Naive B cell (primary cell): ENCODE data around the gene ANKRD10. TPM values are rescaled to one million over a fixed set of nuclear protein-coding genes. Genes with fewer than 3 reads are reported as not detected.

Source experiments
- ATAC-seq, 2 donors: fragments of 150-1000 bp; cut with Tn5 transposase; 2 replicates each; pipeline ENCODE4 v1.10.0; 2021; ENCODE audit warnings: low read depth in 2 of 2, mild to moderate bottlenecking in 2 of 2, moderate library complexity in 2 of 2
- DNase-seq: peaks from one replicate; pipeline ENCODE4 v3.0.0; 2022
- H3K27ac Mint-ChIP-seq, 6 donors: one replicate each; pipeline ENCODE4 v1.8.0; 2020 to 2022; ENCODE audit warnings: mild to moderate bottlenecking in 6 of 6, mixed read lengths in 6 of 6, moderate library complexity in 5 of 6, inconsistent platforms in 2 of 6
- H3K27me3 Mint-ChIP-seq, 3 donors: one replicate each; pipeline ENCODE4 v1.8.0; 2021 to 2022; ENCODE audit warnings: mixed read lengths in 3 of 3, mild to moderate bottlenecking in 1 of 3
- H3K36me3 Mint-ChIP-seq, 2 donors: one replicate each; pipeline ENCODE4 v1.8.0; 2020 to 2022; ENCODE audit warnings: mixed read lengths in 2 of 2, inconsistent platforms in 1 of 2, mild to moderate bottlenecking in 1 of 2
- H3K4me1 Mint-ChIP-seq, 3 donors: one replicate each; pipeline ENCODE4 v1.8.0; 2020 to 2022; ENCODE audit warnings: mixed read lengths in 3 of 3, inconsistent platforms in 1 of 3, mild to moderate bottlenecking in 1 of 3, moderate library complexity in 1 of 3
- H3K4me3 Mint-ChIP-seq, 8 donors: one replicate each; pipeline ENCODE4 v1.8.0; 2020 to 2022; ENCODE audit warnings: mild to moderate bottlenecking in 8 of 8, mixed read lengths in 8 of 8, moderate library complexity in 8 of 8, inconsistent platforms in 2 of 8
- H3K9me3 Mint-ChIP-seq, 7 donors: one replicate each; pipeline ENCODE4 v1.8.0; 2020 to 2022; ENCODE audit warnings: mixed read lengths in 7 of 7, mild to moderate bottlenecking in 5 of 7, inconsistent platforms in 2 of 7, moderate library complexity in 1 of 7
- polyA plus RNA-seq, 6 donors: library from polyadenylated mRNA; unstranded; fragments of 300-500 nt; fragmentation: Illumina TruSeq; gene quantifications; one replicate each; pipeline ENCODE4 v1.2.3, GENCODE V29; 2021; ENCODE audit warnings: low read depth in 6 of 6

The ANKRD10 gene
- polyA plus RNA-seq, 6 donors from 2014 or later, result 85.0 to 127 (median 111) TPM

DNA sequence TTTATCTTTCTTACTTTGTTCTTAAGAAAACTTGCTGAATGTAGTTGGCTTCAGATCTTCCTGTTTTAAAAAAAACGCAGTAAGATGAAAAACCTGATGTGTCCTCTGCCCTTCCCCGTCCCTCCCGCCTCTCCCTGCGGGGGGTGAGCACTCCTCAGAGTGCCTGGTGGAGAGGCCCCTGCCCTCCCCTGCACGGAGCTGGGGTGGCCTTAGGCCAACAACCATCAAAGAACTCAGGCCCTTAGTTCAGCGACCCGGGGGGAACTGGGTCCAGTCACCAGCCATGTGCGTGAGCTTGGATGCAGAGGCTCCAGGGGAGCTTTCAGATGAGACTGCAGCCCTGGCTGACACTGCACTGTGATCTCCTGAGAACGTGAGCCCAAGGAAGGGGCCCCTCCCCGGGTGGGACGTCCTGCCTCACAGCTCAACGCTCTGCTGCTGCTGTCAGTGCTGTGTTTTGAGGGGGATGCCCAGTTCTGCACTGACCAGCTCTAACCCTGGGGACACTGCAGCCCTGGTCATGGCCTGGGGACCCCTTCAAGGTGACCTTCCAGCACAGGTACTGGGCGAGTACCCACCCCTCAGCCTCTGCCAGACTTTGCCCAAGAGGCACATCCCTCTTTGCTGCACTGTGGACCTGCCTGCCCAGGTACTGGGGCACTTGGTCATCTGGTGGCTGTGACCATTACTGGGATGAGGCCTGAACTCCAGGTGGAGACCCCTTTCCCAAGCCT lies 42.7 kb downstream of the ANKRD10 start:
- Mint-ChIP-seq H3K27me3 (peaks cover 26 to 49% (median 39%) of the 10 kb centered on the region in 3 donors), H3K4me1 (peaks cover 0 to 13% (median 8%) of the 10 kb centered on the region in 3 donors), H3K4me3 (no peak overlapping the region), H3K27ac (no peak overlapping the region), H3K9me3 (peaks cover 0 to 2% (median 0%) of the 10 kb centered on the region in 7 donors), H3K36me3 (no peaks in the 10 kb centered on the region)
- DNase-seq (no peak), ATAC-seq (no peak)

DNA sequence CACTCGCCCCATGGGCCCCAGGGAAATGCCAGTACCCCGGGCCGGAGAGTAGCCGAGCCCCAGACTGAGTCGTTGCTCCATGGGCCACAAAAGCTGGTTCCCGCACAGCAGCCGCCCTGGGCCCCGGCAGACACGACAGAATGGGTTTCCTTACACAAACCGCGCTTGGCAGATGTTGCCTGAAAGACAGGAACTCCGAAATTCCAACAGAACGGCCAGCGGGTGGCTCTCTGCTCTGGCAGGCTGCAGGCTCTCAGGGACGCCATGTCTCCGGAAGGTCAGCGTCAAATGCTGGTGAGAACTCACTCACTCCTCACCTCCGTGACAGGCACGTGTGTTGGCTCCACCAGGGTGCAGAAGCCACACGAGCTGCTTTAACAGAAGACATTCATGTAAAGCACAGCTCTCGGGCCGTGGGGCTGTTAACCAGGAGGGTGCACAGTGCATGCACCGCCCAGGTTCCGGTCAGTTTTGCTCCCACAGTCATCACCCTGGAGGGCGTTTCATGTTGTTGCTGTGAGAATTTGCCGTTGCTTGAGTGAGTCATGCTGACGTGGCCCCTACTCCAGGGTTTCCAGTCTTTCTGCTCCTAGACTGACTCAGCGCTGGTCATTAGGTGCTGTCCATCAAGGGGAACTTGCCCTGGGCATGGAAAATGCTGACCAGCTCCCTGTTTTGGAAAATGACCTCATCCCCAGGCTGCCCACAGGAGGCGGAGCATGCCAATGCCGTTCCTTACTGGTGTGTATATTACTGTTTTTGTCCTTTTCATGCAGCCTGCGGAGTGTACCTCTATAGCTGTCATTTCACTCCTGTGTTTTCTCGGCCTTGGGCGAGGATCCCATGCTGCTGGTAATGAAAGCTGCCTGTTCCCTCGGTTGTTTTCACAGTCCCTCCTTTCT lies 44.8 kb downstream of the ANKRD10 start:
- Mint-ChIP-seq H3K27me3 (peaks cover 36 to 70% (median 57%) of the 10 kb centered on the region in 3 donors), H3K27ac (no peak overlapping the region), H3K4me1 (peaks cover 0 to 8% (median 5%) of the 10 kb centered on the region in 3 donors), H3K36me3 (no peaks in the 10 kb centered on the region), H3K4me3 (peak overlapping the region in 5 of 8 donors; percentile 16 to 71 (median 58)), H3K9me3 (peaks cover 0 to 6% (median 0%) of the 10 kb centered on the region in 7 donors)
- DNase-seq (no peak), ATAC-seq (no peak)

DNA sequence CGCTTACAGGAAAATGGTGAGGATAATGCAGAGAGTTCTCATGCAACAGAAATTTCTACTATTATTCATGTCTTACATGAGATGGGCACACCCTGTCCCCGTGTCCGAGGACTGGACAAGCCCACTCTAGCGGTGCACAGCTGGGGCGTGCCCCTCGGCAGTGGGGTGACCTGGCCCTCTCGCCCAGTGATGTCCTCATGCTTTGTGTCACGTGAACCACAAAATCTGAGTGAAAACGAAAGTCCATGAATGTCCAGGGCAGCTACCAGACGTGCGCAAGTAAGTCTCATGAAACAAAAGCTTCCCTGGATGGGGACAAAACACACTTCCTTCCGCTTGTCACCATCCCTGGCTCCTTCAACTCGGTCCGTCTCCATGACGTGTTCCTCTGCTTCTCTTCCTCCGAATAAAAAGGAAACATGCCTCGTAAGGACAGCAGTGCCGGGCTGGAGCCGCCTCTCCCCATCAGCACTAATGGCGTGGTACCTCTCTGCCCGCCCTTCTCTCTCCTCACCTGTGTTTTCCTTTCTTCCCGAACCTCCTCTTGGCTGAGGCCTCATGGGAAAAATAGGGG lies 45.6 kb downstream of the ANKRD10 start:
- Mint-ChIP-seq H3K4me1 (peaks cover 0 to 3% (median 0%) of the 10 kb centered on the region in 3 donors), H3K27me3 (peaks cover 43 to 73% (median 57%) of the 10 kb centered on the region in 3 donors), H3K9me3 (peaks cover 0 to 6% (median 0%) of the 10 kb centered on the region in 7 donors), H3K4me3 (peak overlapping the region in 4 of 8 donors; percentile 16 to 71 (median 60)), H3K36me3 (no peaks in the 10 kb centered on the region), H3K27ac (no peak overlapping the region)
- ATAC-seq, result no peak
- no peak for DNase-seq

DNA sequence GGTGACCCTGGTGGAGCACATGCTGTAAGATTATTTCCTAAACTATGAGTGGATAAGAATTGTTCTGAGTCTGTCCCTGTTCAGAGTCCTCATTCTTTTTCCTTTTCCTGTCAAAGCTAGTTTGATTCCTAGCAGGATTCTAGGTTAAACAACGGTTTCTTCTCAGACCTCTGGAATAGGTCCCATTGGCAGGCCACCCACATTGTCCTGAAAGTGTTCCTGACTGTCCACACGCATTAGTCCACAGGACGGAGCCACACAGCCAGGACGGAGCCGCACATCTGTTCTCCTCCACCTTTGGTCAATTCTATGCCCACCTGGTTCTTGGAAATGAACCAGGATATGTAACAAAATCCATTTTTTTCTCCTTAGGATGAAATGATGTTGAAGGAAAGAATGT lies 46.1 kb downstream of the ANKRD10 start:
- Mint-ChIP-seq H3K27ac (no peak overlapping the region), H3K36me3 (no peaks in the 10 kb centered on the region), H3K4me1 (peaks cover 0 to 3% (median 0%) of the 10 kb centered on the region in 3 donors), H3K27me3 (peaks cover 48 to 79% (median 58%) of the 10 kb centered on the region in 3 donors), H3K4me3 (no peak overlapping the region), H3K9me3 (peaks cover 0 to 6% (median 0%) of the 10 kb centered on the region in 7 donors)
- no peak for DNase-seq
- no peak for ATAC-seq

DNA sequence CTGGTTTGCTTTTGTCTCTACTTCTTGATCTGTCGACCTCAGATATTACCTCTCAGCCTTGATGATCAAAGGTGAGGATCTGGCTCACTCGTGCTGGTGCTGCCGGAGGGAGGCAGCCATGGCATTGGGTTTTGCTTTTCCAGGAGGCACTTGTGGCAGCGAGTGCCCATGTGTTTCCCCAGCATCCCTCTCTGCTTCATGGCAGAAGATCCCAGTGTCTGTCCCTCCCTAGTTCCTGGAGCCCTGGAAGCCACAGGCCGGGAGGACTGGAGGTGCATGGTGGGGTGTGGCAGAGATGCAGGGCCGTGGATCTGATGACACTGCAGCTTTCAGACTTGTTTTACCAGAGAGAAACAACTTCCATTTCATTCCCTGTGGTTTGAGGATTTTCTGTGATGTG lies 47.5 kb downstream of the ANKRD10 start:
- Mint-ChIP-seq H3K36me3 (no peaks in the 10 kb centered on the region), H3K4me3 (no peak overlapping the region), H3K9me3 (peaks cover 0 to 6% (median 0%) of the 10 kb centered on the region in 7 donors), H3K27ac (no peak overlapping the region), H3K4me1 (no peaks in the 10 kb centered on the region), H3K27me3 (peaks cover 59 to 89% (median 71%) of the 10 kb centered on the region in 3 donors)
- ATAC-seq (no peak), DNase-seq (no peak)

DNA sequence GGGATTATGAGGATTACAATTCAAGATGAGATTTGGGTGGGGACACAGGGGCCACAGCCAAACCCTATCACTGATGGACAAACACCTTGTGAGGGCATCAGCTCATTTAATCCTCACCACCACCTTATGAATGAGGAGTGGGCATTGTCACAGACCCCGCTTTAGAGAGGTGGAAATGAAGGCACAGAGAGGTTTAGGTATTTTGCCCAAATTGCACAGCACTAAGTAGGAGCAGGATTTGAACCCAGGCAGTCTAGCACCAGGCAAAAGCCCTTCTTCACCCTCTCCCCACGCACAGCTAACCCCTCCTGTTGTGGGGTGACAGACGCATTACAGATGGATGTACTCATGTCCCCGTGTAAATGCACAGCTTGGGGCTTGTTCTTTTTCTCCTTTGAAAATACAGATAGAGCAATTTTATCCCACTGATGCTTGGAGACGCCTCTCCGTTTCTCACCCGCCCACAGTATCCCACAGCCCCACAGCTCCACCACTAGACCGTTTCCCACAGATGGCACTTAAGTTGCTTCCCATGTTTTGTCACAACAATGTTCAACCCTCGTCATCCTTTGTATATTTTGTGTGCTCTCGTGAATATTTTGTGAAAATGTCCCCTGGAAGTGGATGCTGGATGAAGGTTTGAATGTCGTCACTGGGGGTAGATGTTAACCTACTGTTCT lies 48.2 kb downstream of the ANKRD10 start:
- Mint-ChIP-seq H3K36me3 (no peaks in the 10 kb centered on the region), H3K27me3 (peaks cover 59 to 88% (median 71%) of the 10 kb centered on the region in 3 donors), H3K4me3 (no peak overlapping the region), H3K9me3 (peaks cover 0 to 6% (median 0%) of the 10 kb centered on the region in 7 donors), H3K4me1 (no peaks in the 10 kb centered on the region), H3K27ac (no peak overlapping the region)
- ATAC-seq (no peak), DNase-seq (no peak)

DNA sequence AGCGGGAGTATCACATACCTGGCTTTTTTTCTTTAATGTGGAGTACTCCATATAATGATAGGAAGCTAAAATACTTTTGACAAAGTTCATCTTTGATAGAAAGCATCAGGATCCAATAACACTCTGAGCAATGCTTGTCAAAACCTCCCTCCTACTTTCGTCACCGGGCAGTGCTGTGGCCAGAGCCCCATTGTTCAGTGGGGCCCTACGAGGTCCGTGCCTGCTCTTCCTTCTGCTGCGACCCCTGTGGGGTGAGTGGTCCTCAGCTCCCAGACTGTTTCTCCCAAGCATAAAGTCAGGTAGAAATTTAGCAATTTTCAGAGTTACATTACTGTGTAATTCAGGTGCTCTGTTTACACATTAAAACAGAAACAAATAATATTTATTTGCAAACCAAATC lies 51.2 kb downstream of the ANKRD10 start:
- DNase-seq, result no peak
- Mint-ChIP-seq H3K4me3 (no peak overlapping the region), H3K4me1 (no peaks in the 10 kb centered on the region), H3K27ac (no peak overlapping the region), H3K27me3 (peaks cover 44 to 58% (median 45%) of the 10 kb centered on the region in 3 donors), H3K36me3 (no peaks in the 10 kb centered on the region), H3K9me3 (peaks cover 0 to 6% (median 0%) of the 10 kb centered on the region in 7 donors)
- ATAC-seq, result no peak

DNA sequence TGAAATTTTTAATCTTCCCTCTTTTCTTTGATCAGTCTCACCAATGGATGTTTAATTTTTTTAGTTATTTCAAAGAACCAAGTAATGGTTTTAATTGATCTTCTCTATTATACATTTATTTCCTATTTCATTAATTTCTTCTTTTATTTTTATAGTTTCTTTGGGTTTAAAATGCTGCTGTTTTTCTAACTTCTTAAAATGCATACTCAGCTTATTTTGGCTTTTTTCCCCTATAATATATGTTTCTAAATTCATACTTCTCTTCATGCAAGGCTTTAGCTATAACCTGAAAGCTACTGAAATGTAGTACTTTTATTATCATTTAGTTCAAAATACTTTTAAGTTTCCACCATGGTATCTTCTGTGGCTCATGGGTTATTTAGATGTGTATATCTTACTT lies 53.9 kb downstream of the ANKRD10 start:
- Mint-ChIP-seq H3K9me3 (peaks cover 0 to 16% (median 4%) of the 10 kb centered on the region in 7 donors), H3K4me1 (no peaks in the 10 kb centered on the region), H3K36me3 (peaks cover 3 to 5% of the 10 kb centered on the region in 2 donors), H3K27me3 (peaks cover 25 to 37% (median 30%) of the 10 kb centered on the region in 3 donors), H3K27ac (no peak overlapping the region), H3K4me3 (no peak overlapping the region)
- no peak for ATAC-seq
- DNase-seq, result no peak

- no peak for DNase-seq
- no peak overlapping the region for H3K27ac Mint-ChIP-seq
- H3K36me3 Mint-ChIP-seq, result peaks cover 5 to 7% of the 10 kb centered on the region in 2 donors
Measured at GRCh38 chr13:110856942-110857835, 57.7 kb downstream of the ANKRD10 start.

GRCh38 chr13:110855363-110855762 lies 59.5 kb downstream of the ANKRD10 start:
- Mint-ChIP-seq H3K4me3 (no peak overlapping the region), H3K4me1 (no peaks in the 10 kb centered on the region)
- no peak for ATAC-seq

More at GRCh38 chr13:110856942-110857835, 57.7 kb downstream of the ANKRD10 start:
- Mint-ChIP-seq H3K9me3 (peaks cover 0 to 17% (median 4%) of the 10 kb centered on the region in 7 donors), H3K4me3 (no peak overlapping the region), H3K4me1 (no peaks in the 10 kb centered on the region), H3K27me3 (peaks cover 4 to 12% (median 11%) of the 10 kb centered on the region in 3 donors)
- ATAC-seq, result no peak

DNA sequence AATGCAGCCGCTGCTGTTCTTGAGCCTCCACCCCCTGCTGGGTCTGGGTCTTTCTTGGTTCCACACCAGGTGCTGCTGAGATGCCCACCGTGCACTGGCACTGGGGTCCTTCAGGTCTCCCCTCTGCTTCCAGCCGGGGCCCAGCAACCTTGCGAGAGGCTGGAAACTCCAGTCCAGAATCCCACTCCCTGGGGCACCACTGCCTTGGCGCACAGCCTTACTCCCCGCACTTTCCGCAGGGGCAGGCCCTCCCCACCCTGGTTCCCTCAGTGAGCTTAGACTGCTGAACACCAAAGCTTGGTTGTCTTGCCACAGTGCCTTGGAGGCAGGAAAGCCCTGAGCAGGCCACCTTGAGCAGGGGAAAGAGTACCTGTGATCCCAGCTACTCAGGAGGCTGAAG lies 60.0 kb downstream of the ANKRD10 start:
- H3K27ac Mint-ChIP-seq, result no peak overlapping the region
- no peaks in the 10 kb centered on the region for H3K4me1 Mint-ChIP-seq
- peaks cover 5 to 7% of the 10 kb centered on the region in 2 donors for H3K36me3 Mint-ChIP-seq
- H3K9me3 Mint-ChIP-seq, result peaks cover 0 to 17% (median 4%) of the 10 kb centered on the region in 7 donors
- no peak for ATAC-seq
- DNase-seq, result no peak
- no peak overlapping the region for H3K4me3 Mint-ChIP-seq
- peaks cover 7 to 28% (median 24%) of the 10 kb centered on the region in 3 donors for H3K27me3 Mint-ChIP-seq

More at GRCh38 chr13:110855363-110855762, 59.5 kb downstream of the ANKRD10 start:
- Mint-ChIP-seq H3K27me3 (peaks cover 4 to 23% (median 19%) of the 10 kb centered on the region in 3 donors), H3K9me3 (peaks cover 0 to 17% (median 4%) of the 10 kb centered on the region in 7 donors), H3K36me3 (peaks cover 5 to 7% of the 10 kb centered on the region in 2 donors), H3K27ac (no peak overlapping the region)
- no peak for DNase-seq

DNA sequence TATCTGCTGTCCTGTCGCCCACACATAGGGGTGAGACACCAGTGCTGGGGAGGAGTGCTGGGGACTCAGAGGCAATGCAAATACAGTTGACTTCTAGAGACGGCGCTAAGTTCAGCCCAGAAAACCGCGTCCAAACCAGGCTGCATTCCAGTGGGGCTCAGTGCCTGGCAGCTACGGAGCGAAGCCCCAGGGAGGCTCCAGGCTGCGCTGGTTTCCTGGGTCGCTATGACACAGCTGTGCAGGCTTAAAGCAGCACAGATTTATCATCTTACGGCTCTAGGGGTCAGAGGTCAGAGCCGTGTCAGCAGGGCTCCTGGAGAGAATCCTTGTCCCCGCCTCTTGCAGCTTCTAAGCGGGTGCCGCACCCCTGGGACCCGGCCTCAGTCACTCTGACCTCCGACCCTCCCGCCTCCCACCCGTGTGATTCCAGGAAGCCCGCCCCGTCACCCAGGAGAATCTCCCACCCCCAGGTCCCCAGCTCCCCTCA lies 61.6 kb downstream of the ANKRD10 start:
- Mint-ChIP-seq H3K4me1 (peaks cover 0 to under 1% (median 0%) of the 10 kb centered on the region in 3 donors), H3K27me3 (peaks cover 15 to 31% (median 25%) of the 10 kb centered on the region in 3 donors), H3K4me3 (no peak overlapping the region), H3K9me3 (peaks cover 1 to 17% (median 4%) of the 10 kb centered on the region in 7 donors), H3K36me3 (peaks cover 5 to 7% of the 10 kb centered on the region in 2 donors), H3K27ac (no peak overlapping the region)
- ATAC-seq, result no peak
- DNase-seq, result no peak
